ENCODE data around the gene PRKCZ. TPM values are rescaled to one million over a fixed set of nuclear protein-coding genes. Genes with fewer than 3 reads are reported as not detected.

The PRKCZ gene
- total and polyA plus RNA-seq, 2 of the 4 experiments (the other 2 are of a cell fraction) = 2.0 to 3.5 TPM

DNA sequence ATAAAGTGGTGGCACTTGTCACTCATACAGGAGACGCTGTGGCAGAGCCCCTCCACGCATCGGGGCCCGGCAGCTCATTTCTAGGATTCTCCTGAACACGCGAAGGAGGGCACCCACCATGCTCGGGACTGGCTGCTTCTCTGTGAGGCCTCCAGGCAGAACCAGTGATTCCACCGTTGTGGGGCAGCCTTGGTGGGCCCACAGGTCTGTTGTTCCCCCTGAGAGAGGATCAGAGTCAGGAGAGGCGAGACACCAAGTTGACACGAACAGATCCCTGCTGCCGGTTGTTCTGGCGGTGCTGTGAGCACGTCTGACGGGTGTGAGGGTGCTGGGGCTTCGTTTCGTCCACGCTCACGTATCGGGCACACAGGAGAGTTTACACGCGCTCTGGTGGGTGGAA is 26.6 kb downstream of the PRKCZ start:
- H3K4me3 ChIP-seq (ENCODE audit: insufficient read depth, low read depth, low read length) = no peak overlapping the region
- no peak overlapping the region for H3K14ac ChIP-seq (replicated peaks; ENCODE audit: low read depth, low read length)
- DNase-seq (no peak), ATAC-seq (ENCODE audit: low read depth) (no peak)
- dilution Hi-C loops (cut with HindIII; ENCODE audit: low sequenced_read_pairs, unreplicated experiment) (no loop called here), in situ Hi-C loops (cut with MboI; ENCODE audit: low sequenced_read_pairs) (no loop called here), intact Hi-C loops (cut with micrococcal nuclease) (no loop called here)
- H2AK5ac ChIP-seq (ENCODE audit: low read depth, low read length) = no peak overlapping the region
- 83% methylated on average over 21 of the region's 21 CpGs; no CpG with 5 or more reads in 1 of the 2 experiments for WGBS, 2 experiments (ENCODE audit: extremely low coverage in 2 of 2, insufficient read length in 1 of 2)
- no peak overlapping the region for H3K4ac ChIP-seq (ENCODE audit: low read depth, low read length)
- no peak overlapping the region for H2BK5ac ChIP-seq (ENCODE audit: low read depth, low read length, poor library complexity, severe bottlenecking)
- BruUV-seq (replicated peaks) = no TSS peak
- H3K4me1 ChIP-seq (ENCODE audit: control insufficient read depth, insufficient read depth, low read length) = no peaks in the 10 kb centered on the region
- no peak overlapping the region for H2BK15ac ChIP-seq (ENCODE audit: low read depth, low read length)
- no peaks in the 10 kb centered on the region for H3K9me1 ChIP-seq (ENCODE audit: insufficient read depth, low read length)
- H2BK120ac ChIP-seq (ENCODE audit: low read depth, low read length) = no peak overlapping the region
- H3K36me3 ChIP-seq (ENCODE audit: control insufficient read depth, insufficient read depth, low read length) = no peaks in the 10 kb centered on the region
- no peak overlapping the region for H4K5ac ChIP-seq (ENCODE audit: low read depth, low read length)
- no peak overlapping the region for H3K18ac ChIP-seq (ENCODE audit: low read depth, low read length)
- ChIA-PET CTCF (interaction anchor here (0.6 kb wide), 2 partner anchors 75 to 219 kb away, joined by 3 read pairs; no protein-coding TSS in a partner anchor), POLR2A (ENCODE audit: unreplicated experiment) (no interaction called here)
- H3K23ac ChIP-seq (ENCODE audit: low read depth, low read length) = no peak overlapping the region
- H3K9ac ChIP-seq (ENCODE audit: low read depth, low read length) = no peak overlapping the region
- H2AFZ ChIP-seq (replicated peaks; ENCODE audit: low read length, poor library complexity) = no peak overlapping the region
- no peaks in the 10 kb centered on the region for H4K20me1 ChIP-seq (ENCODE audit: insufficient read depth, low read length)
- no peak overlapping the region for H3K27ac ChIP-seq (ENCODE audit: insufficient read depth, low read length)
- peaks cover 31% of the 10 kb centered on the region for H3K9me3 ChIP-seq (ENCODE audit: control insufficient read depth, insufficient read depth, low read length)
- H3K56ac ChIP-seq (ENCODE audit: extremely low read depth, insufficient read depth, low read length) = no peak overlapping the region
- TF ChIP-seq, protein P1, sequence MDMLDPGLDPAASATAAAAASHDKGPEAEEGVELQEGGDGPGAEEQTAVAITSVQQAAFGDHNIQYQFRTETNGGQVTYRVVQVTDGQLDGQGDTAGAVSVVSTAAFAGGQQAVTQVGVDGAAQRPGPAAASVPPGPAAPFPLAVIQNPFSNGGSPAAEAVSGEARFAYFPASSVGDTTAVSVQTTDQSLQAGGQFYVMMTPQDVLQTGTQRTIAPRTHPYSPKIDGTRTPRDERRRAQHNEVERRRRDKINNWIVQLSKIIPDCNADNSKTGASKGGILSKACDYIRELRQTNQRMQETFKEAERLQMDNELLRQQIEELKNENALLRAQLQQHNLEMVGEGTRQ (IDR thresholded peaks at IDR 0.05; ENCODE audit: low read depth, low read length) = no peak
- TF ChIP-seq RAD21 (IDR thresholded peaks at IDR 0.05; ENCODE audit: low read length) (no peak), MXI1 (IDR thresholded peaks at IDR 0.05; ENCODE audit: borderline replicate concordance, low read depth, low read length) (no peak), SMC3 (IDR thresholded peaks at IDR 0.05; ENCODE audit: low read depth, low read length) (no peak), CEBPB (IDR thresholded peaks at IDR 0.05; ENCODE audit: low read depth, low read length) (no peak), CHD1 (IDR thresholded peaks at IDR 0.05; ENCODE audit: low read depth, low read length) (no peak)
- TF ChIP-seq, protein P2, sequence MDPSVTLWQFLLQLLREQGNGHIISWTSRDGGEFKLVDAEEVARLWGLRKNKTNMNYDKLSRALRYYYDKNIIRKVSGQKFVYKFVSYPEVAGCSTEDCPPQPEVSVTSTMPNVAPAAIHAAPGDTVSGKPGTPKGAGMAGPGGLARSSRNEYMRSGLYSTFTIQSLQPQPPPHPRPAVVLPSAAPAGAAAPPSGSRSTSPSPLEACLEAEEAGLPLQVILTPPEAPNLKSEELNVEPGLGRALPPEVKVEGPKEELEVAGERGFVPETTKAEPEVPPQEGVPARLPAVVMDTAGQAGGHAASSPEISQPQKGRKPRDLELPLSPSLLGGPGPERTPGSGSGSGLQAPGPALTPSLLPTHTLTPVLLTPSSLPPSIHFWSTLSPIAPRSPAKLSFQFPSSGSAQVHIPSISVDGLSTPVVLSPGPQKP (IDR thresholded peaks at IDR 0.05; ENCODE audit: borderline replicate concordance, low read depth, low read length) = no peak
- H4K8ac ChIP-seq (ENCODE audit: low read depth in 2 of 2, low read length in 2 of 2) = no peak overlapping the region
- no peak overlapping the region for H2AK9ac ChIP-seq (replicated peaks; ENCODE audit: low read depth, low read length, poor library complexity)
- H3K27me3 ChIP-seq (ENCODE audit: control insufficient read depth, insufficient read depth, low read length) = peaks cover 24% of the 10 kb centered on the region
- H4K91ac ChIP-seq (ENCODE audit: insufficient read depth, low read depth, low read length) = no peak overlapping the region
- no peaks in the 10 kb centered on the region for H3K79me1 ChIP-seq (ENCODE audit: low read depth in 1 of 2, low read length in 2 of 2)
- H2BK20ac ChIP-seq (ENCODE audit: low read depth, low read length) = no peak overlapping the region
- no peak overlapping the region for H3K4me2 ChIP-seq (ENCODE audit: low read depth, low read length)
